CD4-positive, CD25-positive, alpha-beta regulatory T cell (primary cell): ENCODE data around the gene CTDNEP1. TPM values are rescaled to one million over a fixed set of nuclear protein-coding genes. Genes with fewer than 3 reads are reported as not detected.

Source experiments
- ATAC-seq, 2 donors: fragments of 150-1000 bp; cut with Tn5 transposase; one replicate each; pipeline ENCODE4 v1.10.0; 2021; ENCODE audit warnings: low read depth in 2 of 2, moderate number of reproducible peaks in 2 of 2, moderate library complexity in 1 of 2
- DNase-seq, 3 donors: peaks; one replicate each; pipeline versions ENCODE4 v3.0.0 to v3.0.0-alpha.2; 2012 to 2022; ENCODE audit warnings: mixed read lengths in 1 of 3
- H3K27ac ChIP-seq: one replicate; pipeline ENCODE4 v1.7.0; 2013; ENCODE audit warnings: mild to moderate bottlenecking, low read length; ENCODE audit not compliant: insufficient read depth, poor library complexity, severe bottlenecking
- H3K27me3 ChIP-seq: one replicate; pipeline ENCODE4 v1.7.0; 2013; ENCODE audit warnings: low read length; ENCODE audit not compliant: control insufficient read depth, insufficient read depth
- H3K36me3 ChIP-seq: one replicate; pipeline ENCODE4 v1.7.0; 2013; ENCODE audit warnings: mild to moderate bottlenecking, low read length, moderate library complexity; ENCODE audit not compliant: control insufficient read depth, insufficient read depth
- H3K4me1 ChIP-seq: 2 replicates; pipeline ENCODE4 v1.7.0; 2013; ENCODE audit warnings: mild to moderate bottlenecking, low read length; ENCODE audit not compliant: insufficient read depth, control insufficient read depth, poor library complexity, severe bottlenecking
- H3K4me3 ChIP-seq: one replicate; pipeline ENCODE4 v1.7.0; 2013; ENCODE audit warnings: low read depth, mild to moderate bottlenecking, low read length, moderate library complexity
- H3K9me3 ChIP-seq, 2 experiments: 1 replicate in 1 of 2; 2 replicates in 1 of 2; pipeline ENCODE4 v1.7.0; 2013; ENCODE audit warnings: low read length in 2 of 2, mild to moderate bottlenecking in 1 of 2, moderate library complexity in 1 of 2; ENCODE audit not compliant: control insufficient read depth in 2 of 2
- H3K27ac Mint-ChIP-seq, 3 donors: one replicate each; pipeline ENCODE4 v1.8.0; 2020 to 2022; ENCODE audit warnings: mild to moderate bottlenecking in 3 of 3, mixed read lengths in 3 of 3, moderate library complexity in 2 of 3
- H3K27me3 Mint-ChIP-seq: one replicate; pipeline ENCODE4 v1.8.0; 2022; ENCODE audit warnings: mild to moderate bottlenecking, mixed read lengths
- H3K36me3 Mint-ChIP-seq: one replicate; pipeline ENCODE4 v1.8.0; 2020; ENCODE audit warnings: mixed read lengths
- H3K4me1 Mint-ChIP-seq, 4 donors: one replicate each; pipeline ENCODE4 v1.8.0; 2020 to 2022; ENCODE audit warnings: mixed read lengths in 4 of 4, mild to moderate bottlenecking in 1 of 4
- H3K4me3 Mint-ChIP-seq, 4 donors: one replicate each; pipeline ENCODE4 v1.8.0; 2020 to 2022; ENCODE audit warnings: mild to moderate bottlenecking in 4 of 4, mixed read lengths in 4 of 4, moderate library complexity in 3 of 4
- H3K9me3 Mint-ChIP-seq, 7 donors: one replicate each; pipeline ENCODE4 v1.8.0; 2020 to 2022; ENCODE audit warnings: mixed read lengths in 7 of 7, mild to moderate bottlenecking in 3 of 7, moderate library complexity in 2 of 7
- polyA plus RNA-seq, 4 donors: library from polyadenylated mRNA; unstranded; fragments of 300-500 nt; fragmentation: Illumina TruSeq; gene quantifications; one replicate each; pipeline ENCODE4 v1.2.3, GENCODE V29; 2021
- total RNA-seq: library from RNA; stranded (reverse); gene quantifications from one replicate; pipeline ENCODE4 v1.2.3, GENCODE V29; 2022

The CTDNEP1 gene
- total and polyA plus RNA-seq, 5 donors from 2014 or later, result 33.0 to 114 (median 39.3) TPM

- Mint-ChIP-seq H3K4me3 (peak overlapping the region; percentile 57 to 94 (median 70)), H3K27me3 (no peaks in the 10 kb centered on the region), H3K27ac (no peak overlapping the region), H3K4me1 (peaks cover 8 to 59% (median 35%) of the 10 kb centered on the region in 4 donors), H3K9me3 (no peaks in the 10 kb centered on the region), H3K36me3 (peaks cover 24% of the 10 kb centered on the region)
- H3K36me3 ChIP-seq, result peaks cover 45% of the 10 kb centered on the region
- peaks cover 21% of the 10 kb centered on the region for H3K4me1 ChIP-seq
- DNase-seq (no peak), ATAC-seq (no peak)
- no peak overlapping the region for H3K27ac ChIP-seq
- H3K27me3 ChIP-seq, result no peaks in the 10 kb centered on the region
- peak overlapping the region; percentile 2 for H3K4me3 ChIP-seq
- no peaks in the 10 kb centered on the region for H3K9me3 ChIP-seq
These were observed 19.4 kb downstream of the CTDNEP1 start for GRCh38 chr17:7232114-7232513.

- no peak overlapping the region for H3K27ac ChIP-seq
- H3K4me1 ChIP-seq, result peaks cover 13% of the 10 kb centered on the region
- Mint-ChIP-seq H3K4me1 (peaks cover 4 to 35% (median 17%) of the 10 kb centered on the region in 4 donors), H3K9me3 (no peaks in the 10 kb centered on the region), H3K27me3 (no peaks in the 10 kb centered on the region), H3K27ac (no peak overlapping the region), H3K4me3 (no peak overlapping the region), H3K36me3 (peaks cover 20% of the 10 kb centered on the region)
- ATAC-seq (no peak), DNase-seq (no peak)
- H3K27me3 ChIP-seq, result no peaks in the 10 kb centered on the region
- no peak overlapping the region for H3K4me3 ChIP-seq
- H3K9me3 ChIP-seq, result no peaks in the 10 kb centered on the region
- H3K36me3 ChIP-seq, result peaks cover 40% of the 10 kb centered on the region
These were observed 22.0 kb downstream of the CTDNEP1 start for GRCh38 chr17:7229504-7229903.

DNA sequence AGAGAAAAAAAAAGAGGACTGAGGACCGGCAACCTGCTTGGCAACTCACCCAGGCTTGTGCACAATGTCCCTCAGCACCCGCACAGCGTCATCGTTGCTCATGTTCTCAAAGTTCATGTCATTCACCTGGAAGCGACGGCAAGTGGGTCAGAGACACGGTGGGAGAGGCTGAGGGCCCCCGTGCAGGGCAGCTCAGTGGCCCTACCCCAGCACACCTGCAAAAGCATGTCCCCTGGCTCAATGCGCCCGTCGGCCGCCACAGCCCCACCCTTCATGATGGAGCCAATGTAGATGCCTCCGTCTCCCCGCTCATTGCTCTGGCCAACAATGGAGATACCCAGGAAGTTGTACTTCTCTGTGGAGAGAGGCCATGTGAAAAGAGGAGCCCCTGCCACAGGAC lies 22.6 kb downstream of the CTDNEP1 start:
- Histone ChIP-seq H3K4me1 (peaks cover 12% of the 10 kb centered on the region), H3K27ac (no peak overlapping the region), H3K36me3 (peaks cover 42% of the 10 kb centered on the region), H3K9me3 (no peaks in the 10 kb centered on the region), H3K4me3 (no peak overlapping the region), H3K27me3 (no peaks in the 10 kb centered on the region)
- H3K36me3 Mint-ChIP-seq, result peaks cover 22% of the 10 kb centered on the region
- no peak overlapping the region for H3K4me3 Mint-ChIP-seq
- no peak for DNase-seq
- H3K9me3 Mint-ChIP-seq, result no peaks in the 10 kb centered on the region
- peaks cover 4 to 32% (median 18%) of the 10 kb centered on the region in 4 donors for H3K4me1 Mint-ChIP-seq
- no peak overlapping the region for H3K27ac Mint-ChIP-seq
- no peaks in the 10 kb centered on the region for H3K27me3 Mint-ChIP-seq
- no peak for ATAC-seq

DNA sequence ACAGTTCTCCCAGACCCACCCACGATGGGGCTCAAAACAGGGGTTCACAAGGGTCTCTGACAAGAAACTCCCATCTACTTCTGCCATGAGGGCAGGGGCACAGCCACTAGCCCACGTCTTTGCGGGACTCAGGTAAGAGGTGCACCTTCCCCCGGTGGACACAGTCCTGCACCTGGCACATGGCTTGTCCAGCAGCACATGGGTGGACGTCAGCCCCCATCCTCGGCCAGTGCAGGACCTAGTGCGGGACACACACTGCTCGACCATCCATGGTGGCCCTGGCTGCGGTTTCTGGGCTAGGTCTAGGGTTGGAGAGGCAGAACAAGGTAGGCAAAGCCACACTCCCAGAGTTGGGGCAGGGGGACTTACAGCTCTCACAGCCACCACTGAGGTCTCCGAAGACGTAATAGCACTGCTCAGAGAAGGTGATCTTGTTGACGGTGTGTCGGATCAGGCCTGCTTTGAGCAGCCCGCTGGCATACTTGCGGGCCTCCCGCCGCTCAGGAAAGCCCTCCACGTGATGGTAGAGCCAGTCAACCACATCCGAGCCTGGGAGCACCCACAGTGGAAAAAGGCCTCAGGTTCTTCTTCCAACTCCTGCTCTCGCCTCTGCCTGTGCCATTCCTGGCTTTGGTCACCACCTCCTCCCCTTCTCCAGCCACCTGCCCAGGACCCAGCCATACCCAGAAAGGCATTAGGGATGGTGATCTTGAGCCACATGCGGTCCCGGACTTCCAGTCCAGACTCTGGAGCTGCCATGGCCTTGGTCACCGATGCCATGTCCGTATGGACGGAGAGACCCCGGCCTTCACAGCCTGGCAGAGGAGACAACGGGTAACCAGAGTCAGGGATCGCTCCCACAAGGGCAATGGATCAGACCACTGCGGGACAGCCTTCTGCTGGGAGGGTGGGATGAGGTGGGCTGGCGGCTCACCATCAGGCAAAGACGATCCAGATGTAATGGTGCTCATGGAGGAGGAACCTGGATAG lies 24.5 kb downstream of the CTDNEP1 start:
- Mint-ChIP-seq H3K36me3 (peaks cover 26% of the 10 kb centered on the region), H3K9me3 (no peaks in the 10 kb centered on the region)
- DNase-seq, result no peak

GRCh38 chr17:7225711-7226331 lies 25.7 kb downstream of the CTDNEP1 start:
- no peak overlapping the region for H3K27ac Mint-ChIP-seq
- Histone ChIP-seq H3K27ac (no peak overlapping the region), H3K4me1 (peaks cover 12% of the 10 kb centered on the region), H3K27me3 (no peaks in the 10 kb centered on the region), H3K9me3 (no peaks in the 10 kb centered on the region), H3K36me3 (peaks cover 59% of the 10 kb centered on the region), H3K4me3 (no peak overlapping the region)
- no peak overlapping the region for H3K4me3 Mint-ChIP-seq
- DNase-seq (no peak), ATAC-seq (no peak)
- peaks cover 0 to 19% (median 12%) of the 10 kb centered on the region in 4 donors for H3K4me1 Mint-ChIP-seq
- no peaks in the 10 kb centered on the region for H3K27me3 Mint-ChIP-seq
- H3K9me3 Mint-ChIP-seq, result no peaks in the 10 kb centered on the region
- peaks cover 21% of the 10 kb centered on the region for H3K36me3 Mint-ChIP-seq

More for the DNA sequence above, 24.5 kb downstream of the CTDNEP1 start:
- H3K9me3 ChIP-seq, result no peaks in the 10 kb centered on the region
- no peak overlapping the region for H3K4me3 ChIP-seq
- Mint-ChIP-seq H3K27ac (peak overlapping the region in 1 of 3 donors; percentile 62), H3K27me3 (no peaks in the 10 kb centered on the region), H3K4me3 (peak overlapping the region in 1 of 4 donors; percentile 29), H3K4me1 (peaks cover 0 to 15% (median 10%) of the 10 kb centered on the region in 4 donors)
- no peaks in the 10 kb centered on the region for H3K27me3 ChIP-seq
- no peak overlapping the region for H3K27ac ChIP-seq
- no peak for ATAC-seq
- peaks cover under 1% of the 10 kb centered on the region for H3K4me1 ChIP-seq
- H3K36me3 ChIP-seq, result peaks cover 59% of the 10 kb centered on the region

GRCh38 chr17:7224661-7225111 lies 26.8 kb downstream of the CTDNEP1 start:
- H3K4me3 Mint-ChIP-seq, result no peak overlapping the region
- Histone ChIP-seq H3K9me3 (no peaks in the 10 kb centered on the region), H3K36me3 (peaks cover 48% of the 10 kb centered on the region), H3K4me1 (peaks cover 23% of the 10 kb centered on the region), H3K27me3 (no peaks in the 10 kb centered on the region), H3K4me3 (no peak overlapping the region), H3K27ac (no peak overlapping the region)
- H3K36me3 Mint-ChIP-seq, result peaks cover 20% of the 10 kb centered on the region
- no peak for DNase-seq
- no peaks in the 10 kb centered on the region for H3K9me3 Mint-ChIP-seq
- peaks cover 0 to 23% (median 17%) of the 10 kb centered on the region in 4 donors for H3K4me1 Mint-ChIP-seq
- no peak for ATAC-seq
- H3K27me3 Mint-ChIP-seq, result no peaks in the 10 kb centered on the region
- no peak overlapping the region for H3K27ac Mint-ChIP-seq

DNA sequence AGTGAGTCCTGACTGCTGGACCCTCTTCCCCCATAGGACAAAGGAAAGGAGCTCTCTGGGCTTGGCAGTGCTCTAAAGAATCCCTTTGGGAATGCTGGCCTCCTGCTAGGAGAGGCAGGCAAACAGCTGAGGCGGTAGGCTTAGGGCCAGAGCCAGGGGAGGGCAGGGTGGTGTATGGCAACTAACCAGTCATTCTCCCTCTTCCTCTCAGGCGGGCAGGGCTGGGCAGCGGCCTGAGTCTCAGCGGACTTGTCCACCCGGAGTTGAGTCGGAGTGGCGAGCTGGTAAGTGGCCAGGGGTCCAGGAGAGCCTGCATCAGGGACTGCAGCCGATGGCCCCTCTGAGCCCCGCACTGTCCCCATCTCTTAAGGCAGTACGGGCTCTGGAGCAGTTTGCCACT lies 27.4 kb downstream of the CTDNEP1 start:
- no peak for DNase-seq
- H3K36me3 ChIP-seq, result peaks cover 42% of the 10 kb centered on the region
- Mint-ChIP-seq H3K27me3 (no peaks in the 10 kb centered on the region), H3K9me3 (no peaks in the 10 kb centered on the region), H3K4me1 (peaks cover 0 to 28% (median 22%) of the 10 kb centered on the region in 4 donors), H3K36me3 (peaks cover 15% of the 10 kb centered on the region), H3K4me3 (peak overlapping the region in 1 of 4 donors; percentile 77), H3K27ac (no peak overlapping the region)
- peaks cover 29% of the 10 kb centered on the region for H3K4me1 ChIP-seq
- H3K4me3 ChIP-seq, result no peak overlapping the region
- ATAC-seq, result no peak
- no peak overlapping the region for H3K27ac ChIP-seq
- no peaks in the 10 kb centered on the region for H3K27me3 ChIP-seq
- no peaks in the 10 kb centered on the region for H3K9me3 ChIP-seq
